ENCODE results near the gene KLHL22.
"Not testable (repeated sequence)": the region's sequence is repeated elsewhere in the genome, so short reads cannot be mapped to it uniquely, and the experiment has no call there.

- TF ChIP-seq TAF1 (IDR thresholded peaks at IDR 0.05; ENCODE audit: borderline replicate concordance, low read depth, low read length); POLR2A (IDR thresholded peaks at IDR 0.05; ENCODE audit: low read depth, low read length); POLR2AphosphoS5 (IDR thresholded peaks at IDR 0.05; ENCODE audit: low read depth, low read length): not testable (repeated sequence)
Observed at GRCh38 chr22:20538875-20539274, 43.3 kb upstream of the KLHL22 start.

All from GM12892 (cell line).